ENCODE measurements around the gene FAM13A.
"Not testable (repeated sequence)": the region's sequence is repeated elsewhere in the genome, so short reads cannot be mapped to it uniquely, and the experiment has no call there.

FAM13A gene

GRCh38 chr4:89056953-89057398 is at the start of gene FAM13A:
Gene FAM13A, minus strand, starts transcription at chr4:89057185. Its CDS starts 221 bp downstream, at chr4:89056964.
- DNase-seq (ENCODE audit: low read depth), result peak; percentile 92

GRCh38 chr4:89105726-89106125 is 48.7 kb upstream of the FAM13A start:
- no peak for DNase-seq (ENCODE audit: low read depth)

GRCh38 chr4:89101256-89102161 is 44.5 kb upstream of the FAM13A start:
- no peak for DNase-seq (ENCODE audit: low read depth)

- DNase-seq (ENCODE audit: low read depth), result no peak
These were observed 43.9 kb upstream of the FAM13A start for GRCh38 chr4:89100853-89101252.

- no peak for DNase-seq (ENCODE audit: low read depth)
These were observed 42.5 kb upstream of the FAM13A start for GRCh38 chr4:89099471-89099870.

- DNase-seq (ENCODE audit: low read depth), result no peak
These were observed 42.0 kb upstream of the FAM13A start for GRCh38 chr4:89099034-89099433.

GRCh38 chr4:89078300-89078699 is 21.3 kb upstream of the FAM13A start:
- no peak for DNase-seq (ENCODE audit: low read depth)

GRCh38 chr4:89077761-89078160 is 20.8 kb upstream of the FAM13A start:
- no peak for DNase-seq (ENCODE audit: low read depth)

GRCh38 chr4:89072921-89073320 is 15.9 kb upstream of the FAM13A start:
- DNase-seq (ENCODE audit: low read depth), result no peak

- DNase-seq (ENCODE audit: low read depth), result no peak
These were observed 14.3 kb upstream of the FAM13A start for GRCh38 chr4:89071311-89071710.

GRCh38 chr4:89070041-89070440 is 13.1 kb upstream of the FAM13A start:
- no peak for DNase-seq (ENCODE audit: low read depth)

- DNase-seq (ENCODE audit: low read depth), result no peak
These were observed 12.5 kb upstream of the FAM13A start for GRCh38 chr4:89069481-89069880.

GRCh38 chr4:89067417-89067816 is 10.4 kb upstream of the FAM13A start:
- DNase-seq (ENCODE audit: low read depth), result peak; percentile 13

GRCh38 chr4:89064848-89065247 is 7.9 kb upstream of the FAM13A start:
- peak; percentile 11 for DNase-seq (ENCODE audit: low read depth)

GRCh38 chr4:89057844-89058243 is 859 bp upstream of the FAM13A start:
- not testable (repeated sequence) for DNase-seq (ENCODE audit: low read depth)

- DNase-seq (ENCODE audit: low read depth), result no peak
These were observed 563 bp downstream of the FAM13A start for GRCh38 chr4:89056292-89056952.

- DNase-seq (ENCODE audit: low read depth), result no peak
These were observed 1.6 kb downstream of the FAM13A start for GRCh38 chr4:89055157-89056080.

- DNase-seq (ENCODE audit: low read depth), result no peak
These were observed 2.4 kb downstream of the FAM13A start for GRCh38 chr4:89054627-89055026.

- no peak for DNase-seq (ENCODE audit: low read depth)
These were observed 7.1 kb downstream of the FAM13A start for GRCh38 chr4:89049853-89050252.

- DNase-seq (ENCODE audit: low read depth), result no peak
These were observed 7.9 kb downstream of the FAM13A start for GRCh38 chr4:89048906-89049601.

- no peak for DNase-seq (ENCODE audit: low read depth)
These were observed 12.7 kb downstream of the FAM13A start for GRCh38 chr4:89044147-89044900.
